ENCODE measurements around the gene AIFM3. TPM values are rescaled to one million over a fixed set of nuclear protein-coding genes. Genes with fewer than 3 reads are reported as not detected.
A peak's percentile ranks its signal among the peaks of the same experiment; 100 is the strongest.

AIFM3 gene
- total RNA-seq, 1 donor from 2014 or later: 1.8 TPM

- DNase-seq (ENCODE audit: low spot score, unreplicated experiment): no peak
- H3K4me1 Mint-ChIP-seq (ENCODE audit: low read depth): peaks cover 7% of the 10 kb centered on the region
- H3K27ac Mint-ChIP-seq: no peak overlapping the region
- H3K36me3 Mint-ChIP-seq (ENCODE audit: insufficient read depth): no peaks in the 10 kb centered on the region
- H3K4me3 Mint-ChIP-seq (ENCODE audit: low read depth): no peak overlapping the region
- H3K27me3 Mint-ChIP-seq: no peaks in the 10 kb centered on the region
- TF ChIP-seq CTCF (IDR thresholded peaks at IDR 0.05; ENCODE audit: unreplicated experiment): no peak
- H3K9me3 Mint-ChIP-seq (ENCODE audit: low read depth): no peaks in the 10 kb centered on the region
These were observed 29.8 kb downstream of the AIFM3 start for GRCh38 chr22:20996598-20997535.

GRCh38 chr22:20997536-20998257 lies 30.6 kb downstream of the AIFM3 start:
- Mint-ChIP-seq H3K4me1 (ENCODE audit: low read depth) (peaks cover 9% of the 10 kb centered on the region), H3K36me3 (ENCODE audit: insufficient read depth) (no peaks in the 10 kb centered on the region), H3K4me3 (ENCODE audit: low read depth) (no peak overlapping the region), H3K27ac (no peak overlapping the region), H3K27me3 (no peaks in the 10 kb centered on the region), H3K9me3 (ENCODE audit: low read depth) (no peaks in the 10 kb centered on the region)
- TF ChIP-seq CTCF (IDR thresholded peaks at IDR 0.05; ENCODE audit: unreplicated experiment): no peak
- no peak for DNase-seq (ENCODE audit: low spot score, unreplicated experiment)

GRCh38 chr22:20998411-20999336 lies 31.6 kb downstream of the AIFM3 start:
- Mint-ChIP-seq H3K4me3 (ENCODE audit: low read depth) (peak overlapping the region; percentile 26), H3K36me3 (ENCODE audit: insufficient read depth) (no peaks in the 10 kb centered on the region), H3K27ac (no peak overlapping the region), H3K4me1 (ENCODE audit: low read depth) (peaks cover 15% of the 10 kb centered on the region), H3K9me3 (ENCODE audit: low read depth) (no peaks in the 10 kb centered on the region), H3K27me3 (no peaks in the 10 kb centered on the region)
- no peak for TF ChIP-seq CTCF (IDR thresholded peaks at IDR 0.05; ENCODE audit: unreplicated experiment)
- DNase-seq (ENCODE audit: low spot score, unreplicated experiment): no peak

- Mint-ChIP-seq H3K9me3 (ENCODE audit: low read depth) (no peaks in the 10 kb centered on the region), H3K27ac (no peak overlapping the region), H3K4me1 (ENCODE audit: low read depth) (peaks cover 15% of the 10 kb centered on the region), H3K4me3 (ENCODE audit: low read depth) (no peak overlapping the region), H3K36me3 (ENCODE audit: insufficient read depth) (no peaks in the 10 kb centered on the region), H3K27me3 (no peaks in the 10 kb centered on the region)
- no peak for TF ChIP-seq CTCF (IDR thresholded peaks at IDR 0.05; ENCODE audit: unreplicated experiment)
- DNase-seq (ENCODE audit: low spot score, unreplicated experiment): no peak
These were observed 32.5 kb downstream of the AIFM3 start for GRCh38 chr22:20999350-21000206.
